HG03139 (cell line): ENCODE measurements around the gene MBLAC2.

ENCODE experiments used
- ATAC-seq: cut with Tn5 transposase; IDR thresholded peaks from one replicate; pipeline ENCODE4 v1.9.1; 2021; ENCODE audit not compliant: unreplicated experiment

The MBLAC2 gene

DNA sequence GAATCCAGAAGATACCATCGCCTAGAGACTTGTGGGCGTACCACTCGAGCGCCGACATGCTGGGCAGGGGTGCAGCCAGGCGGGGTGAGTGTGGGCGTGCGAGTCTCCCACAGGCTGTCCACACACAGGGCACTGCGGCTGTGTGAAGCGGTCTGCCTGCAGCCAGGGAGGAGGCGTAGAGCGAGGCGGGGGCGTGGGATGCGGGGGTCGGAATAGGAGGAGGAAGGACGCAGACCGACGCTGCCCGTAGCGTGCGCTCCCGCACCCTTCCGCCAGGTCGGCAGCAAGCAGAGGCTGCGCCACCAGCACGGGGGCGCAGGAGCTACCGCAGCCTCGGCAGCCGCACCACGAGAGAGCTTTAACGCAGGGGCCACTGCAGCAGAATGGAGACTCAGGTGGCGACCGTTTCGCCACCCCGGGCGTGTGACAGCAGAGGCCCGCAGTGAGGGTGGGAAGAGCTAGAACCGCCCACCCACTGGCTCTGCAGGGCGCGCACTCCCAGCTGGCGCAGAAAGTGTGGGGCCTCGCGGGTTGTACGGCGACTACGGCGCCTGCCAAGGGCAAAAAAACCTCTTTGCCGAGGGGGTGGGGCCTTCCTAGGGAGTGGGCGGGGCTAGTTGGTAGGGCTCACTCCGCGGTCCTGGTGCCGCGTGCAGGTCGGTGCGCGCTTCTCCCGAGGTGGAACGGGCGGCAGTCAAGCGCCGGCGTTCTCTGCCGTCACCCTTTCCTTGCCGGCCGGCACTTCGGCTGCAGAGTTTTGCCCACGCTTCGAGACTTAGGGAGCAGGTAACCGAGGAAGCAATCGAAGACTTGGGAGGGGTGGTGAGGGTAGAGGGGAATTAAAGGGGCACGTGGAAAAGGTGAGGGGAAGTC, at the start of gene MBLAC2, which contains the start of gene POLR3G:
MBLAC2 (minus strand) TSS at position 537 of the 873 bp plus-strand sequence; CDS start at position 58, 479 bp downstream.
POLR3G (plus strand) TSS at position 630 of the 873 bp plus-strand sequence. CDS start 10,704 bp downstream, outside the sequence.
- ATAC-seq = peak; percentile 85

DNA sequence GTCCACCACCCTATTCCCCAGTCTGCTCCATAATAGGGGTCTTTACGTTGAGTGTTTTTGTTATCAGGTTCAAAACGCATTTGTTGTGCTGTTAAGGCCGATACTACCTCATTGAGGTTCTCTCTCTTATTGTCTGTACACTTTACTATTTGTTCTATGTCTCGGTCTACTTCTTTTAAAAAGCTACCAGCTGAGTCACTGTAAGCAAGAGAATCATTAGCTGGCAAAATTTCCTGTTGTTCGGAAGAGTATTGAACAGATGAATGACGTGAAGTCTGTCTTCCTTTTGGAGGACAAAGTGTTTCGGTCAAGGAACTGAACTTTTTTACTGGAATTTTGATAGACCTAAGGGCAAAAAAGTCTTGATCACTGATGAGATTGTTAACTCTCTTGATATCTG, 44.5 kb upstream of the MBLAC2 start:
- no peak for ATAC-seq

GRCh38 chr5:90518661-90519060, 44.1 kb upstream of the MBLAC2 start:
- ATAC-seq = no peak

GRCh38 chr5:90514520-90514919, 39.9 kb upstream of the MBLAC2 start:
- no peak for ATAC-seq

DNA sequence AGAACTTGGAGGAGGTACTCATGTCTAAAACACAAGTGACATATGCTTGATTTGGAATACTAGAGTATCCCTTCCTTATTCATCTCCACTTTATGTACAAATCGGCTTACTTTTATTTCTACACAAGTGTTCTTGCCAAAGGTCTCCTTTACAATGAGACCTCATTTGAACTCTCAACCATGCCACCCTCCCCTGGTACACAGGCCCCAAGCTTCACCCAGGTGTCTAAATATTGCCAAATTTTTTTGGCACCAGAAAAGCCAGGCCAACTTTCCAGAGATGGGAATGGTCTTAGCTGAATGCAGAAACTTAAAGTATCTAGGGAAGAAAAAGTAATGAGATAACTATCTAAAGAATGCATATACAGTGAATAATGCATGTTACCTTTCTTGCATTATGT, 35.9 kb upstream of the MBLAC2 start:
- no peak for ATAC-seq

DNA sequence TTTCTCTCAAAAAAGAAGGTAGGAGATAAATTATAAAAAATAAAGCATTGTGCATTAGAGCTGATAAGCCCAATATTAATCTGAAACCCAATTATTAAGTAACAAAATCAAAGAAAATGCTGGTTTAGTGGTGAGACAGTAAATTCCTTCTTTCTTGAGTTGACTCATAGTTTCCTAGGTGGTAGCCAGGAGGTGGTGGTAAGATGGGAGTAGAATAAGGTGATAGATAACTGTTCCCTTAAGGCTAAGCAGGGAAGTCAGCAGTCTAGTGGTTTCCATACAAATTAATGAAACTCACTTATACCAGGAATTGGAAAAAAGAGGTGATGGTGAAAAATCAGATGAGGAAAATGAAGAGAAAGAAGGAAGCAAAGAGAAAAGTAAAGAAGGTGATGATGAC, 31.6 kb upstream of the MBLAC2 start:
- no peak for ATAC-seq

- ATAC-seq = no peak
Observed at GRCh38 chr5:90504743-90505142, 30.2 kb upstream of the MBLAC2 start.

DNA sequence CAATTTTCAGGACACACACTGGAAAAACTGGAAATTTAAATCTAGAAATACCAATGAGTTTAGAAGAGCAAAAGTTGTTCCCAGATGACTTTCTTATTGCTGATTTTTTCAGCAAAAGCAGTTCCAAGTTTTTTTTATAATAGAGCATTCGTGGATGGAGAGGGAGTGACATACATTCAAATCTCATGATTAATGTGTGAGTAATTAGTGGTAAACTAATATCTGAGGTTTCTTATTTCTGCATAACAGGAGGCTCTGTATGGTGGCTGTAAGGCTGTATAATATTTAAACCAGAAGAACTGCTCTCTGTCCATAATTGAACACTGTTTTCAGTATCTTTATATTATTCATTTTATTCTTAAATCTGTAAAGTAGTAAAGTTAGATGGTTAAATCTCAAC, 29.0 kb upstream of the MBLAC2 start:
- ATAC-seq = no peak

DNA sequence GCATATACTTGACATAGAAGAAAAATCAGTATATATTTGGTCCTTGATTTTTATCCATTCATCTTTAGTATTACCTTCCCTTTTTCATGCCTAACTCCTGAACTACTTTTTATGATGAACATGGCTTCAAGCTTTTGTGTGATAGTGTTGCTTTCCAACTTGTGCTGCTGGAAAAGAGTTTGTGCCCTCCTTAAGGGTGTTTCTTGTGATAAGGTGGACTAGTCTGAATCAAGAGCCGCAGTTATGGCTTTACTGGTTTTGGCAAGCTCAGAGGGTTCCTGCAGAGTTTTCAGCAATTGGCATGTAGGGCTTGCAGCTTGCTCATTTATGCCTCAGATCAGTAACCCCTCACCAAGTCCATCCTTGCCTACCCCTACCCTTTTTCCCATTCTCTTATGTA, 20.6 kb upstream of the MBLAC2 start:
- ATAC-seq = no peak

- ATAC-seq = no peak
Observed at GRCh38 chr5:90494043-90494442, 19.5 kb upstream of the MBLAC2 start.

DNA sequence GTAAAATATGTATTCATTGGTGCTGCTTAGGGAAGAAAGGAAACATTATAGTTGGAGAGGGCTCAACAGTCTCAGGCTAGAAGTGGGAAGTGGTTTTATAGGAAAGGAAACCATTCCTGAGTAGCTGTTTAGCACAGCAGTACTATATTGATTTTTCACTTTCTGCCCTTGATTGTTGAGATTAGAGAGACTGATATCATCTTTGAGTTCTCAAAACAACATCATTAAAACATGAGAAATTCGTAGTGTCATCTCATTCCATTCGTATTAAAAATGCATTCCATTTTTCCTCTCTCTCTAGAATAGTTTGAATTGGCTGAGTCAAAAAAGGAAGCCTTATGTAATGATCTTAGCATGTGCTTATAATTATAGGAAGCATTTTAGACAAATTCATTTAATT, 14.2 kb upstream of the MBLAC2 start:
- ATAC-seq = no peak

GRCh38 chr5:90484540-90484939, 10.0 kb upstream of the MBLAC2 start:
- no peak for ATAC-seq

- ATAC-seq = no peak
Observed at GRCh38 chr5:90483206-90483605, 8.6 kb upstream of the MBLAC2 start.

- no peak for ATAC-seq
Observed at GRCh38 chr5:90480699-90481098, 6.1 kb upstream of the MBLAC2 start.

- no peak for ATAC-seq
Observed at GRCh38 chr5:90479611-90480385, 5.2 kb upstream of the MBLAC2 start.

DNA sequence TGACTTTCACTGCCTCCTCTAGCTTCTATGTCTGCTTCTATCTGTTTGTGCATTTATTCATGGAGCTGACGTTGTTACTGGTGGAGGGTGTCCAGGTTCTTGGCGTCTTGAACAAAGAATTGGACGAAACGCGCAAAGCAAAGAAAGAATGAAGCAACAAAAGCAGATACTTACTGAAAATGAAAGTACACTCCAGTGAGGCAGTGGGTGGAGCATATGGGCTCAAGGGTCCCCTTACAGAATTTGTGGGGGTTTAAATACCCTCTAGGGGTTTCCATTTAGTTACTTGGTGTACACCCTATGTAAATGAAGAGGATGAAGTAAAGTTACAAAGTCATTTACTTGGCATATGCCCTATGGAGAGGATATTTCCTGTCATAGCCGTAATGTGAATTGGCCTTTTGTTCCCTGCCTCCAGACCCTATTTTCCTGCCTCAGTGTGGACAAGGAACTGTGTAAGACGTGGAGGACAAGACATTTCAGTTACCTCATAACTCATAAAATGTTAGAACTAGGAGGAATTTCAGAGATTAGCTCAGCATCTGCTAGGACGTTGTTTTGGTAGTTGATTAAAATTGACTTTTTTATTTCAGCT, 3.1 kb upstream of the MBLAC2 start:
- ATAC-seq = no peak

- ATAC-seq = no peak
Observed at GRCh38 chr5:90477073-90477472, 2.5 kb upstream of the MBLAC2 start.

DNA sequence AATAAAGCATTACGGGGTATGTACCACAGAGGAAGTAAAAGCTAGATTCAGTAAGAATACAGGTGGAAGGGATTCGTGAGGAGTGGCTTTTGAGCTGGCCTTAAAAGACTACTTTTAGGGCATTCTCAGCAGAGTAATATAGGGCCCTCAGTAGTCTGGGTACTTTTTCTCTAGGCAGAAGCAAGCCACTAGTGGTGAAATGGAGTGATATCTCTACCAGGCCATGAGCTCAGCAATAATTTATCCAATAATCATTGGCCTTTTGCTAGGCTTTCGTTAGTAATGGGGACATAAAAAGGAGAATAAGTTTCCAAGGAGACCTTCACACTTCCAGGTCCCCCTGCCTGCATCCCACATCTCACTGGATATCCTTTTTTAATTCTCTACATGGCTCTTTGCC, 1.8 kb upstream of the MBLAC2 start:
- no peak for ATAC-seq

GRCh38 chr5:90475436-90475980, 937 bp upstream of the MBLAC2 start:
- no peak for ATAC-seq

- no peak for ATAC-seq
Observed at GRCh38 chr5:90473396-90474234, 956 bp downstream of the MBLAC2 start.
